DMS 273 treated with DMSO at 0.1 percent for 48 hours (cell line): Measurements from ENCODE around the gene PNCK.

Experiments
- DNase-seq: peaks from one replicate; lab custom pipeline; 2025; lab: John Stamatoyannopoulos, UW

The PNCK gene

GRCh38 chrX:153657161-153657560, 16.5 kb downstream of the PNCK start:
- DNase-seq = no peak

GRCh38 chrX:153653556-153653955, 20.1 kb downstream of the PNCK start:
- no peak for DNase-seq

- DNase-seq = no peak
These were observed 22.0 kb downstream of the PNCK start for GRCh38 chrX:153651540-153652079.

GRCh38 chrX:153650959-153651358, 22.7 kb downstream of the PNCK start:
- DNase-seq = no peak

- no peak for DNase-seq
These were observed 23.5 kb downstream of the PNCK start for GRCh38 chrX:153649915-153650782.

- no peak for DNase-seq
These were observed 24.3 kb downstream of the PNCK start for GRCh38 chrX:153649178-153649914.

- no peak for DNase-seq
These were observed 25.0 kb downstream of the PNCK start for GRCh38 chrX:153648358-153649177.

- DNase-seq = no peak
These were observed 25.9 kb downstream of the PNCK start for GRCh38 chrX:153647461-153648357.

GRCh38 chrX:153646620-153647373, 26.8 kb downstream of the PNCK start, which contains the start of gene DUSP9:
TSS of gene DUSP9 (plus strand) at chrX:153647203. CDS start at chrX:153647954, 751 bp downstream.
- no peak for DNase-seq

GRCh38 chrX:153645921-153646488, 27.6 kb downstream of the PNCK start:
- no peak for DNase-seq

- no peak for DNase-seq
These were observed 28.5 kb downstream of the PNCK start for GRCh38 chrX:153645151-153645550.

- no peak for DNase-seq
These were observed 29.1 kb downstream of the PNCK start for GRCh38 chrX:153644356-153645125.

GRCh38 chrX:153643431-153644351, 29.9 kb downstream of the PNCK start:
- DNase-seq = no peak

- DNase-seq = no peak
These were observed 30.8 kb downstream of the PNCK start for GRCh38 chrX:153642655-153643430.

- no peak for DNase-seq
These were observed 31.5 kb downstream of the PNCK start for GRCh38 chrX:153642051-153642654.

- no peak for DNase-seq
These were observed 32.0 kb downstream of the PNCK start for GRCh38 chrX:153641627-153642026.
